ENCODE data around the gene IRS2.

DNA sequence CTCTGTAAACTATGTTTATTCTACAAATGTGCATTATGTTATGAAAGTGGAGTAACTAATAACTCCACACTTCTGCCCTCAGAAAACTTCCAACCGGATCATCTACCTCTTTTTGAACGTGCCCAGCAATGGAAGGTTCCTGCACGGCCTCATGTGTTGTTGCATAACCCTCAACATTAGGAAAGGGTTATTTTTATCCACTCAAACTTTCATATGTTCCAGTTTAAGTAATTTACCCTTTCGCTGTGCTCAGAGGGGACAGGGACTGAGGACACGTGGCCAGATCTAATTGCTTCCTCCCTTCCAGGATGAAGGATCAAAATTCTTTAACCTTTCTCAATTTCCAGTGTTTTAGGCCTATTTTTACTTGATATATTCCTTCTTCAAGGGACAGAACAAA is 29.6 kb downstream of the IRS2 start:
- no peak for TF ChIP-seq POLR2A (IDR thresholded peaks at IDR 0.05; ENCODE audit: low read depth, low read length)
- no peak for TF ChIP-seq SPI1 (IDR thresholded peaks at IDR 0.05; ENCODE audit: low read depth, low read length)
- TF ChIP-seq TAF1 (IDR thresholded peaks at IDR 0.05; ENCODE audit: low read depth, low read length): no peak
